Activated CD8-positive, alpha-beta memory T cell treated with anti-CD3 and anti-CD28 coated beads for 4 hours (primary cell): Measurements from ENCODE around the gene TKT.

Source experiments
- DNase-seq, 2 donors: peaks; one replicate each; pipeline ENCODE4 v3.0.0-alpha.2; 2020; ENCODE audit warnings: low read depth in 2 of 2

Gene TKT

GRCh38 chr3:53181024-53181371 lies 74.8 kb downstream of the TKT start:
- DNase-seq: no peak

GRCh38 chr3:53180305-53181023 lies 75.4 kb downstream of the TKT start:
- DNase-seq: no peak

DNA sequence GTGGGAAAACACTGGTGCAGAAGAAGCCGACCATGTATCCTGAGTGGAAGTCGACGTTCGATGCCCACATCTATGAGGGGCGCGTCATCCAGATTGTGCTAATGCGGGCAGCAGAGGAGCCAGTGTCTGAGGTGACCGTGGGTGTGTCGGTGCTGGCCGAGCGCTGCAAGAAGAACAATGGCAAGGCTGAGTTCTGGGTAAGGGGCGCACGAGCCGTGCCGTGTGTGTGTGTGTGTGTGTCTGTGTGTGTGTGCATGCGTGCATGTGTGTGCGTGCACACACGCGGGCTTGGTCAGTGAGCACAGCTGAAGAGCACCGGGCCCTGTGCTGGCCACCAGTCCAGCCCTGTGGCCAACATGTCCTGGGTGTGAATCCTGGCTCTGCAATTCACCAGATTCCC lies 76.2 kb downstream of the TKT start:
- DNase-seq: no peak

- DNase-seq: no peak
These were observed 77.6 kb downstream of the TKT start for GRCh38 chr3:53178246-53178645.

DNA sequence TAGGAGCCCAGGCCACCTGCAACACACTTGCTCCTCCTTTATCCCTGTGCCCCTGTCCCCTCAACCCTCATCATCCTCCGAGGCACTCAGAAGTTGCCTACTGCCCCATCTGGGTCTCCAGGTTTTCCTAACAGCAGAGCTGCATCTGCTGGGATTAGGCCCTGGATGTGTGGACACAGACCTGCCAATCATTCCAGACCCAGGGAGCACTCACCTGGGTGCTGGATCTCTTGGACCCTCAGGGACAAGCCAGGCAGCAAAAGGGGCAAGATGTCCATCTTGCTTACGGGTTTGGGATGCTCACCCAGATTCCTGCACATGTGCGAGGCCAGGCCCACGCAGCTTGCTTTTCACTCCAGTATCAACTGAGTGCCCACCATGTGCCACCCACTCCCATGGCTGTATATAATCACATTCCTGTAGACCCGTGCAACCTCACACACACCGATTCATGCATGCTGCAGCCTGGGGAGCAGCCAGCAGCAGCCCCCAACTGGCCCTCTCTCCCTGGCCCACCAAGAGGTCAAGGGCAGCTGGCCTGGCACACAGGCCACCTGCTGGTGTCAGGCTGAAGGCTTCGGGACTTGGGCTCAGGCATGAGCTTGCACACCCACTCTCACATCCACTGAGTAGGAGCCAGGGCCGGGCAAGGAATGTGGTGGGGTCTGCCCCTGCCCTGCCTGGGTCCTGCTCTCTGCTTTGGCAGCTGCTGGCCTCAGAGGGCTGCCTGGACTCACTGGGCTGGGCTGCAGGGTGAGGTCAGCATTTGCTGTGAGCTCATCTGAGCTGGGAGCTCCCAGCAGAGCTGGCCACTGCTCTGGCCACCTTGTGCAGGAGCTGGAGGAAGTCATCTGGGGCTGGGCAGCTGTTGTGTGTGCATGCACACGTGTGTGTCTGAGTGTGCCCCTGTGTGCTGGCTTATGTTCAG lies 79.9 kb downstream of the TKT start:
- no peak for DNase-seq
